Endothelial cell of umbilical vein (primary cell): ENCODE data around the gene OPTN.

Experiments
- EZH2 ChIP-seq: IDR thresholded peaks from 2 replicates; pipeline ENCODE4 v1.6.1; 2012; ENCODE audit warnings: borderline replicate concordance, low read depth, mild to moderate bottlenecking, moderate library complexity, low read length, inconsistent platforms; ENCODE audit not compliant: severe bottlenecking
- GATA2 ChIP-seq: IDR thresholded peaks from 2 replicates; pipeline ENCODE4 v1.7.0; 2011; ENCODE audit warnings: low read depth, mild to moderate bottlenecking, moderate library complexity, mixed read lengths, low read length; ENCODE audit not compliant: insufficient read length, insufficient read depth
- MYC ChIP-seq: IDR thresholded peaks from one replicate; pipeline ENCODE4 v1.6.1; 2011; ENCODE audit warnings: mild to moderate bottlenecking, low read depth, low read length
- POLR2A ChIP-seq: IDR thresholded peaks from 2 replicates; pipeline ENCODE4 v1.6.1; 2012; ENCODE audit warnings: low read depth, mild to moderate bottlenecking, control low read depth, low read length
- POLR2AphosphoS5 ChIP-seq: IDR thresholded peaks from 2 replicates; pipeline ENCODE4 v1.6.1; 2012; ENCODE audit warnings: low read depth, mild to moderate bottlenecking, control low read depth, low read length, moderate library complexity; ENCODE audit not compliant: insufficient read depth
- TF ChIP-seq, protein P1 (sequence below), 2 donors: IDR thresholded peaks; 1 replicate in 1 of 2; 2 replicates in 1 of 2; pipeline ENCODE4 v1.5.1; 2011; ENCODE audit warnings: low read length in 2 of 2, mild to moderate bottlenecking in 2 of 2, moderate library complexity in 2 of 2, control low read depth in 1 of 2, inconsistent platforms in 1 of 2, low read depth in 1 of 2; ENCODE audit not compliant: insufficient read depth in 1 of 2; ENCODE audit errors: extremely low read depth in 1 of 2
- TF ChIP-seq, protein P2 (sequence below): IDR thresholded peaks from 2 replicates; pipeline ENCODE4 v1.6.1; 2011; ENCODE audit not compliant: insufficient read depth, insufficient read length

DNA sequence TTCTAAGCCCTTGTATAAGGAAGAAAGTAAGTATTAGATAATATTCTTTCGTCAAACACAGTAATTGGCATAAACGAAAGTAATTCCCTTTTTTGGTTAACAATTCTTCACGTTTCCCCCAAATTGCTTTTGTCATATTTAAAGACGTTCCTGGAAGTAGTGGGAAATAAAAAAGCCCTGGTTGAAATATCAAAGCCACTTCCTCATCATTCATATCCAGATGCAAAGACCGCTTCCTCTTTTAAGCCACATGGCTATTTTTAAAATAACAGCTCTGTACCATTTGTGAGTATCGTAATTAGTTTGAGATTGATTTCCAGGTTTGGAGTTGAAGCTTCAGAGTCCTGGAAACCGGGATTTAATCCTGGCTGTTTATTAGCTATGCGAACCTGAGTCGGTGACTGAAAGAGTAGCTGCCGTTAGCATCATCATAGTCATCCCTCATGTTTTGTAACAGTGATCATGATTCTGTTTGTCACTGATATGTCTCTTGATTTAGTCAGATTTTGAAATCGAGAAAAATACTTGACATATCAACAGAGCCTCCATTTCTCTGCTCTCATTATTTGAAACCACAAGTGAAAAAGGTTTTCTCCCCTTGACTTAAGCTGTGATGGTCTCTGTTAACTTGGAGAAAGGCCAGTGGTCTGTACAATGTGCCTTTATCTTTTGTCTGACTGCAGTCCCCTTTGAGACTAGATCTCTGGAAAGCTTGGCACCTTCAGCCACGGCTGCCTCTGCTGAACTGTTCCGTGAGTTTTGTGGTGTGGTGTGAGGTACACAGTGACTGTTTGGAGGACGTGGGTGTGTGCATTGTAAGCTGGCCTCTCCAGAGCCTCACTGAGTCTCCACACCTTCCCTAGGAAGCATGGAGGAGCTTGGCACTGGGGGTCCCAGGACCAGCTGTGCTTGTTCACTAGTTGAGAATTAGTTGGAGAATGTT lies 18.1 kb downstream of the OPTN start:
- TF ChIP-seq POLR2A (no peak), EZH2 (no peak), GATA2 (no peak), MYC (no peak), POLR2AphosphoS5 (no peak)
- TF ChIP-seq, protein P1, sequence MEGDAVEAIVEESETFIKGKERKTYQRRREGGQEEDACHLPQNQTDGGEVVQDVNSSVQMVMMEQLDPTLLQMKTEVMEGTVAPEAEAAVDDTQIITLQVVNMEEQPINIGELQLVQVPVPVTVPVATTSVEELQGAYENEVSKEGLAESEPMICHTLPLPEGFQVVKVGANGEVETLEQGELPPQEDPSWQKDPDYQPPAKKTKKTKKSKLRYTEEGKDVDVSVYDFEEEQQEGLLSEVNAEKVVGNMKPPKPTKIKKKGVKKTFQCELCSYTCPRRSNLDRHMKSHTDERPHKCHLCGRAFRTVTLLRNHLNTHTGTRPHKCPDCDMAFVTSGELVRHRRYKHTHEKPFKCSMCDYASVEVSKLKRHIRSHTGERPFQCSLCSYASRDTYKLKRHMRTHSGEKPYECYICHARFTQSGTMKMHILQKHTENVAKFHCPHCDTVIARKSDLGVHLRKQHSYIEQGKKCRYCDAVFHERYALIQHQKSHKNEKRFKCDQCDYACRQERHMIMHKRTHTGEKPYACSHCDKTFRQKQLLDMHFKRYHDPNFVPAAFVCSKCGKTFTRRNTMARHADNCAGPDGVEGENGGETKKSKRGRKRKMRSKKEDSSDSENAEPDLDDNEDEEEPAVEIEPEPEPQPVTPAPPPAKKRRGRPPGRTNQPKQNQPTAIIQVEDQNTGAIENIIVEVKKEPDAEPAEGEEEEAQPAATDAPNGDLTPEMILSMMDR (IDR thresholded peaks at IDR 0.05; ENCODE audit: extremely low read depth in 1 of 2, insufficient read depth in 1 of 2, low read depth in 1 of 2, low read length in 2 of 2), result no peak
- TF ChIP-seq, protein P2, sequence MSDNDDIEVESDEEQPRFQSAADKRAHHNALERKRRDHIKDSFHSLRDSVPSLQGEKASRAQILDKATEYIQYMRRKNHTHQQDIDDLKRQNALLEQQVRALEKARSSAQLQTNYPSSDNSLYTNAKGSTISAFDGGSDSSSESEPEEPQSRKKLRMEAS, result no peak
